Small intestine (tissue), 7 donors: ENCODE measurements around the gene NUDT7. TPM values are rescaled to one million over a fixed set of nuclear protein-coding genes. Genes with fewer than 3 reads are reported as not detected.
A peak's percentile ranks its signal among the peaks of the same experiment; 100 is the strongest.

Experiments used
- DNase-seq, 2 donors: peaks; one replicate each; pipeline versions ENCODE4 v3.0.0 to v3.0.0-alpha.2; 2013
- FAIRE-seq: peaks from 2 replicates; lab custom pipeline; 2012; peaks lifted over from hg19 to GRCh38; lab: Jason Lieb, UNC
- H3K27ac ChIP-seq, 3 donors: one replicate each; pipeline ENCODE4 v1.5.1; 2013; ENCODE audit warnings: low read length in 2 of 3, mild to moderate bottlenecking in 2 of 3, control low read depth in 1 of 3, inconsistent platforms in 1 of 3, low read depth in 1 of 3, moderate library complexity in 1 of 3
- H3K27me3 ChIP-seq, 3 donors: one replicate each; pipeline ENCODE4 v1.6.1; 2013; ENCODE audit warnings: low read length in 3 of 3, inconsistent platforms in 1 of 3; ENCODE audit not compliant: control insufficient read depth in 3 of 3, insufficient read depth in 3 of 3
- H3K36me3 ChIP-seq, 3 donors: one replicate each; pipeline ENCODE4 v1.6.1; 2013; ENCODE audit warnings: low read length in 3 of 3, inconsistent platforms in 1 of 3, low read depth in 1 of 3, mild to moderate bottlenecking in 1 of 3, moderate library complexity in 1 of 3; ENCODE audit not compliant: control insufficient read depth in 3 of 3, insufficient read depth in 2 of 3
- H3K4me1 ChIP-seq, 3 donors: one replicate each; pipeline ENCODE4 v1.6.1; 2013; ENCODE audit warnings: low read length in 2 of 3, inconsistent platforms in 1 of 3, low read depth in 1 of 3, mild to moderate bottlenecking in 1 of 3, moderate library complexity in 1 of 3; ENCODE audit not compliant: control insufficient read depth in 3 of 3, insufficient read depth in 2 of 3
- H3K4me3 ChIP-seq, 3 donors: one replicate each; pipeline ENCODE4 v1.5.1; 2013; ENCODE audit warnings: low read length in 3 of 3, control low read depth in 1 of 3, inconsistent platforms in 1 of 3, low read depth in 1 of 3, mild to moderate bottlenecking in 1 of 3, moderate library complexity in 1 of 3
- H3K9me3 ChIP-seq, 2 donors: one replicate each; pipeline ENCODE4 v1.6.1; 2013; ENCODE audit warnings: low read depth in 1 of 2, low read length in 1 of 2; ENCODE audit not compliant: control insufficient read depth in 2 of 2, insufficient read depth in 1 of 2
- WGBS, 3 donors: extraction: QIAGEN DNeasy Blood & Tissue Kit; methylation state at CpG; one replicate each; pipeline ENCODE4 v1.1.7; 2013; 5-methylcytosine and 5-hydroxymethylcytosine counted together
- polyA plus RNA-seq, 4 donors: library from polyadenylated mRNA; stranded (reverse) in 3 of 4; unstranded in 1 of 4; fragments of 200-250 nt in 3 of 4; fragments of 120-200 nt in 1 of 4; gene quantifications; one replicate each; pipeline versions ENCODE4 v1.2.1 to v1.2.3, GENCODE V29; 2013
- donor health status: healthy with polysubstance abuse.
- donor health status: control.
- donor health status: control.
- donor health status: Bipolar disorder and iron deficiency.
- donor health status: healthy.

Gene NUDT7
- polyA plus RNA-seq, 4 donors, result 8.4 to 18.1 (median 14.2) TPM

- DNase-seq, result no peak
- Histone ChIP-seq H3K36me3 (no peaks in the 10 kb centered on the region), H3K9me3 (no peaks in the 10 kb centered on the region), H3K4me1 (no peaks in the 10 kb centered on the region), H3K27me3 (no peaks in the 10 kb centered on the region), H3K4me3 (no peak overlapping the region), H3K27ac (no peak overlapping the region)
- 76 to 80% (median 80%) methylated on average over 5 of the region's 5 CpGs for WGBS, 3 donors
- FAIRE-seq, result no peak
Observed at GRCh38 chr16:77758046-77758445, 35.7 kb downstream of the NUDT7 start.

- Histone ChIP-seq H3K27me3 (no peaks in the 10 kb centered on the region), H3K4me1 (no peaks in the 10 kb centered on the region), H3K4me3 (no peak overlapping the region), H3K9me3 (no peaks in the 10 kb centered on the region), H3K27ac (no peak overlapping the region), H3K36me3 (no peaks in the 10 kb centered on the region)
- no peak for FAIRE-seq
- DNase-seq, result no peak
- WGBS, 3 donors, result 61 to 87% (median 72%) methylated on average over 2 of the region's 2 CpGs
Observed at GRCh38 chr16:77758508-77758907, 36.2 kb downstream of the NUDT7 start.

- Histone ChIP-seq H3K4me3 (no peak overlapping the region), H3K36me3 (no peaks in the 10 kb centered on the region), H3K9me3 (no peaks in the 10 kb centered on the region), H3K27me3 (no peaks in the 10 kb centered on the region), H3K4me1 (no peaks in the 10 kb centered on the region), H3K27ac (no peak overlapping the region)
- FAIRE-seq, result no peak
- WGBS, 3 donors, result 46 to 71% (median 56%) methylated on average over 1 of the region's 1 CpG
- peak in 1 of 2 donors; percentile 45 for DNase-seq
Observed at GRCh38 chr16:77759201-77759600, 36.9 kb downstream of the NUDT7 start.

- H3K9me3 ChIP-seq, result no peaks in the 10 kb centered on the region
Observed at GRCh38 chr16:77759821-77760220, 37.5 kb downstream of the NUDT7 start.

GRCh38 chr16:77760800-77761199 is 38.5 kb downstream of the NUDT7 start:
- Histone ChIP-seq H3K4me1 (no peaks in the 10 kb centered on the region), H3K27ac (no peak overlapping the region), H3K4me3 (no peak overlapping the region), H3K36me3 (no peaks in the 10 kb centered on the region), H3K9me3 (no peaks in the 10 kb centered on the region), H3K27me3 (no peaks in the 10 kb centered on the region)
- FAIRE-seq (no peak), DNase-seq (no peak)
- 73 to 78% (median 73%) methylated on average over 1 of the region's 1 CpG for WGBS, 3 donors

More at GRCh38 chr16:77759821-77760220, 37.5 kb downstream of the NUDT7 start:
- no peaks in the 10 kb centered on the region for H3K27me3 ChIP-seq
- 51 to 54% (median 52%) methylated on average over 3 of the region's 3 CpGs for WGBS, 3 donors
- no peaks in the 10 kb centered on the region for H3K4me1 ChIP-seq
- FAIRE-seq (no peak), DNase-seq (no peak)
- no peak overlapping the region for H3K27ac ChIP-seq
- H3K4me3 ChIP-seq, result no peak overlapping the region
- H3K36me3 ChIP-seq, result no peaks in the 10 kb centered on the region

GRCh38 chr16:77761204-77761603 is 38.9 kb downstream of the NUDT7 start:
- Histone ChIP-seq H3K27ac (no peak overlapping the region), H3K4me1 (no peaks in the 10 kb centered on the region), H3K36me3 (no peaks in the 10 kb centered on the region), H3K4me3 (no peak overlapping the region), H3K27me3 (no peaks in the 10 kb centered on the region), H3K9me3 (no peaks in the 10 kb centered on the region)
- FAIRE-seq (no peak), DNase-seq (no peak)
- 63 to 87% (median 70%) methylated on average over 1 of the region's 1 CpG for WGBS, 3 donors

GRCh38 chr16:77762262-77762661 is 39.9 kb downstream of the NUDT7 start:
- 31 to 53% (median 38%) methylated on average over 2 of the region's 2 CpGs for WGBS, 3 donors
- H3K4me1 ChIP-seq, result no peaks in the 10 kb centered on the region
- H3K4me3 ChIP-seq, result no peak overlapping the region
- no peak for DNase-seq
- H3K36me3 ChIP-seq, result no peaks in the 10 kb centered on the region
- FAIRE-seq, result no peak
- H3K27ac ChIP-seq, result no peak overlapping the region
- H3K27me3 ChIP-seq, result no peaks in the 10 kb centered on the region
- H3K9me3 ChIP-seq, result no peaks in the 10 kb centered on the region

GRCh38 chr16:77763994-77764393 is 41.7 kb downstream of the NUDT7 start:
- H3K36me3 ChIP-seq, result no peaks in the 10 kb centered on the region
- H3K27ac ChIP-seq, result no peak overlapping the region
- no peak overlapping the region for H3K4me3 ChIP-seq
- 67 to 93% (median 92%) methylated on average over 1 of the region's 1 CpG for WGBS, 3 donors
- no peak for FAIRE-seq
- no peaks in the 10 kb centered on the region for H3K9me3 ChIP-seq
- H3K4me1 ChIP-seq, result no peaks in the 10 kb centered on the region
- no peaks in the 10 kb centered on the region for H3K27me3 ChIP-seq
- DNase-seq, result no peak

GRCh38 chr16:77767211-77767610 is 44.9 kb downstream of the NUDT7 start:
- Histone ChIP-seq H3K27me3 (no peaks in the 10 kb centered on the region), H3K4me1 (no peaks in the 10 kb centered on the region), H3K4me3 (no peak overlapping the region), H3K27ac (no peak overlapping the region), H3K36me3 (no peaks in the 10 kb centered on the region), H3K9me3 (no peaks in the 10 kb centered on the region)
- FAIRE-seq (no peak), DNase-seq (no peak)
- WGBS, 3 donors, result 56 to 66% (median 61%) methylated on average over 4 of the region's 4 CpGs
